Stimulated activated CD8-positive, alpha-beta memory T cell treated with anti-CD3 and anti-CD28 coated beads, Interleukin-15, amount 100 ng/mL, for 1 hour (primary cell): ENCODE results near the gene UNC13D.
A peak's percentile ranks its signal among the peaks of the same experiment; 100 is the strongest.
"Not testable (repeated sequence)": the region's sequence is repeated elsewhere in the genome, so short reads cannot be mapped to it uniquely, and the experiment has no call there.

Experiments
- DNase-seq: peaks from one replicate; pipeline ENCODE4 v3.0.0-alpha.2; 2020; ENCODE audit warnings: low read depth

UNC13D gene

DNA sequence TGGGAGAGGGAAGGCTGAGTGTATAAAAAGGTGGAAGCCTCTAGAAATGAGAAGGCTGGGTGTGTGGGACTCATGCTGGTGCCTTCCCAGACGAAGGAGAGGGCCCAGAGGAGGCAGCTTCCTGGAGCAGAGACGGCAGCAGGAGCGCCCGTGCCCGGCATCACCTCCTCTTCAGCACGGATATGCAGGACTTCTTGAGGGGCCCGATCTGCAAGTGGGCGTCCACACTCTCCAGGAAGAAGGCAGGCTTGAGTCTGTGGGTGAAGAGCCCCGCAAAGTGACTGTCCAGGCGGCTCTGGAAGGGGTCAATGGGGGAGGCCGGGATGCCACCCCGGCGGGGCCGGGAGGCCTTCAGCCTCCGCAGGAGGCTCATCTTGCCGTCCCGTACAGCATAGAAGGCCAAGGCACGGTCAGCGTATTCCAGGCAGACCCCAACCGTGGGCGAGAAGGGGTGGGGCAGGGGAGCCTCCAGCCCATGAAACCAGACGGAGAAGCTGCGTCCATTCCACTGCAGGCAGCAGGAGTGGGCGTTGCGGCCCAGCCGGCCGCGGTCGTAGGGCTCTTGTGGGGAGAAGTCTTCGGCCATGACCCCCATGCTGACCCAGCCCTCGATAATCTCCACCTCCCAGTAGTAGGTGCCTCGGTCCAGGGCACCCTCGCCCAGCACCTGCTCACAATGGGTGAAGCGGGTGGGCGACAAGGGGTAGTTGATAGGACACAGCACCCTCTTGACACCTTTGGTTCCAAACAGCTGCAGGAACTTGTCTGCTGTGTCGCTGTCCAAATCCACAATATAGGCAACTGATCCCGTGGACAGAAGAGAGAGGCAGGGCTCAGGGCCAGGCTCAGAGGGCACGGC, 30.3 kb upstream of the UNC13D start:
- no peak for DNase-seq

- DNase-seq: no peak
Measured at GRCh38 chr17:75873587-75874322, 29.6 kb upstream of the UNC13D start.

GRCh38 chr17:75872434-75873351, 28.5 kb upstream of the UNC13D start:
- DNase-seq: no peak

DNA sequence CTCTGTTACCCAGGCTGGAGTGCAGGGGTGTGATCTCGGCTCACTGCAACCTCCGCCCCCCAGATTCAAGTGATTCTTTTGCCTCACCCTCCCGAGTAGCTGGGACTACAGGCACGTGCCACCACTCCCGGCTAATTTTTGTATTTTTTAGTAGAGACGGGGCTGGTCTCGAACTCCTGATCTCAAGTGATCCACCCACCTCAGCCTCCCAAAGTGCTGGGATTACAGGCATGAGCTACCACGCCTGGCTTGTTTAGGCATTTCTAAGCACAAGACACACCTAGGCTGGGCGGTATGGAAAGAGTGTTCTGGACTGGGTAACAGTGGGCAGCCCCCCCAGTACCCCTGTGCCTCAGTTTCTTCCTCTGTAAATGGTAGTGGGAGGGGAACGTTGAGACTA, 26.0 kb upstream of the UNC13D start:
- not testable (repeated sequence) for DNase-seq

- no peak for DNase-seq
Measured at GRCh38 chr17:75869282-75870141, 25.3 kb upstream of the UNC13D start.

DNA sequence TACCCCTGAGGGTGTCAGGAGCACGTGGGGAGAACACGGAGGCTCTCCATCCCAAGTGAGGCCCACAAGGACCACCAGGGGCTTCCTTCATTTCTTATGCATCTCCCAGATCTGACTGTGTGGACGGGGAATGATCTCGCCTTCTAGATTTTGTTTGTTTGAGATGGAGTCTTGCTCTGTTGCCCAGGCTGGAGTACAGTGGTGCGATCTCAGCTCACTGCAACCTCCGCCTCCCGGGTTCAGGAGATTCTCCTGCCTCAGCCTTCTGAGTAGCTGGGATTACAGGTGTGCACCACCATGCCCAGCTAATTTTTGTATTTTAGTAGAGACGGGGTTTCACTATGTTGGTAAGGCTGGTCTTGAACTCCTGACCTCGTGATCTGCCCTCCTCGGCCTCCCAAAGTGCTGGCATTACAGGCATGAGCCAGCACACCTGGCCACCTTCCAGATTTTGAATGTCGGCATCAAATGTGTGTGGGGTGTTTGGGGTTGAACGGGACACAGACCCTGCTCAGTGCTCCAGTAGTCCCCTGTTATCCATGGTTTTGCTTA, 24.6 kb upstream of the UNC13D start:
- DNase-seq: not testable (repeated sequence)

- DNase-seq: not testable (repeated sequence)
Measured at GRCh38 chr17:75865404-75866188, 21.4 kb upstream of the UNC13D start.

DNA sequence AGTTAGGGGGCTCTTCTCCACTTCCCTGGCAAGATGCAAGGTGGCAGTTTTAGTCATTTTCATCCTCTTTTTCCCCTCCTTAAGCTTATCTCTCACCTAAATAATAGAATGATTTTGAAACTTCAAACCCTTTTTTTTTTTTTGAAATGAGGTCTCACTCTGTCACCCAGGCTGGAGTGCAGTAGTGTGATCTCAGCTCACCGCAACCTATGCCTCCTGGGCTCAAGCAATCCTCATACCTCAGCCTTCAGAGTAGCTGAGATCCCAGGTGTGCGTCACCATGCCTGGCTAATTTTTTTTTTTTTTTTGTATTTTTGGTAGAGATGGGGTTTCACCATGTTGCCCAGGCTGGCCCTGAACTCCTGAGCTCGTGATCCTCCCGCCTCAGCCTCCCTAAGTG, 20.7 kb upstream of the UNC13D start:
- not testable (repeated sequence) for DNase-seq

GRCh38 chr17:75864448-75864871, 20.3 kb upstream of the UNC13D start:
- no peak for DNase-seq

DNA sequence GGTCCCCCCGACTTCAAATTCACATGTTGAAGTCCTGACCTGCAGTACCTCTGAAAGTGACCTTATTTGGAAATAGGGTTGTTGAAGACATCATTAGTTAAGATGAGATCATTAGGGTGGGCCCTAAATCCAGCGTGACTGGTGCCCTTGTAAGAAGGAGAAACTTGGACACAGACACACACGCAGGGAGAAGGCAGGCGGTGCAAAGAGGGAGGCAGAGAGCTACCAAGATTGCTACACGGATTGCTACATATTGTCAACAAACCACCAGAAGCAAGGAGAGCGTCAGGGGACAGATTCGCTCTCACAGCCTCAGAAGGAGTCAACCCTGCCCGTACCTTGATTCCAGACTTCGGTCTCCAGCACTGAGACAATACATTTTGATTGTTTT, 17.7 kb upstream of the UNC13D start:
- no peak for DNase-seq

DNA sequence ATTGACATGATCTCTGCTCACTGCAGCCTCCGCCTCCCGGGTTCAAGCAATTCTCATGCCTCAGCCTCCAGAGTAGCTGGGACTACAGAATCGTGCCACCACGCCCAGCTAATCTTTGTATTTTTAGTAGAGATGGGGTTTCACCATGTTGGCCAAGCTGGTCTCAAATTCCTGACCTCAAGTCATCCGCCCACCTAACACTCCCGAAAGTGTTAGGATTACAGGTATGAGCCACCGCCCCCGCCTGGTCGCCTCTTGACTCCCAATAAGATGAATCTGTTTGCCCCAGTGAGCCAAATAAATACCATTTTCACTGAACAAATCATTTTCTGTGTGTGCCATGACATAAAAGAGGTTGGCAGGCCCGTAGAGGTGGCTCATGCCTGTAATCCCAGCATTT, 15.2 kb upstream of the UNC13D start:
- not testable (repeated sequence) for DNase-seq

DNA sequence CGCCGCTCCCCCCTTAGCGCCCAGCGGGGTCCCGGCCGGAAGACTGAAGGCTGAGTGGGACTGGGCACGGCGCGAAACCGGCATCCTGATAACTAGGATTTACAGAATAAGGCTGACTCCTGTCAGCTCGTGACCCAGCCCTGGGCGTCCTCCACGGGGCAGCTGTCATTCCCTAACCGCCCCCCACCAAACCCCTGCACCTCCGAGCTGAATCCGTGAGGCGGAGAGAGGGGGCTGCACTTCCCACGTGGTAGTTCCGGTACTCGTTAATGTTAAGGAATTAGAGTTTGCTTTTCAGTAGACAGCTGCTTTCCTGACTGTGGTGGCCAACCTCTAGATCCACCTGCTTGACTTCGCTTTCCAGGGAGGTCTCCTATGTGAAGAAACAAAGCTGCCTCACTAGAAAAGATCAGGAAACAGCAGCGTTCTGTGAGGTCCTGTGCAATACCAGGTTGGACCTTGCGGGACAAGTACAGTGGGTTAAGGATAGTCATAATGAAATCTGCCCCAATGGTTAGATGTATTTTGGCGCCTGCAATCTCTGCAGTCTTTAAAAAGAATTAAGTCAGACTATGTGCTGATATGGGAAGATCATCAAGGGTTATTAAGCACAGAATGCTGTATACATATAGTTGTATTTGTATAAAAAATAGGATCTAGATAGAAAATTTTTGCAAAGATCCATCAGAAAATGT, 12.0 kb upstream of the UNC13D start:
- DNase-seq: no peak

DNA sequence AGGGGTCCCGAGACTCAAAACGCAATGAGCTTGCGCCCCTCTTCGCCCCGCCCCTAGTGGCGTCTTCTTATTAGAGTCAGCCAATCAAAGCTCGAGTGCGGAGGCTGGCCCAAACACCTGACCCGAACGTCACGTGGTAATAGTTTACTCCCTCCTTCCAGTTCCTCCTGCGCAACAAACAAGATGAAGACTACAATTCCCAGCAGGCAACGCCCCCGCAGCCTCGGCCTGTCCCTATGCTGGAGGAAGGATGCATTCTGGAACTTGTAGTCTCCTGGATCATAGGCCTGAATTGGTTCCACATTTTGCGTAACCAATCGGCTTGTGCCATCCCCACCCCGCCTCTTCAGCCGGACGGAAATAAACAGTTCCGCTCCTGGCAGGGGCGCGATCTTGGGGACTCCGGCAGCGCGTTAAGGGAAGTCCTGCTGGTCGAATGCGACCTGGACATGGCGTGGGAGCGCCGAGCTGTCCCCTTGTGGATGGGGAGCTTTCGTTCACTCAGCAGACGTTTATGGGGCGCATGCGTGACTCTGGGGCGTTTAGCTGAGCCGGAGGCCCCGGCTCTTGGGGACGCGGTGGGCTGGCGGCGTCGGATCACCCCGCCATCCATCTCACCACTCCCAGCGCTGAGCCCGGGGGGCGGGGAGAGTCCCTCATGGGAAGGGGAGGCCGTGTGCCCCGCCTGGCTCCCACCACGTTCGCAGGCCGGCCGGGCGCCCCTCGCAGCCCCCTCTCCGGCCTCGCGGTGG, 11.3 kb upstream of the UNC13D start, which contains the start of gene WBP2:
WBP2 (minus strand) TSS at position 26 of the 752 bp plus-strand sequence. CDS start 38 bp downstream, outside the sequence.
- peak; percentile 90 for DNase-seq

GRCh38 chr17:75854881-75855309, 10.7 kb upstream of the UNC13D start:
- DNase-seq: no peak

DNA sequence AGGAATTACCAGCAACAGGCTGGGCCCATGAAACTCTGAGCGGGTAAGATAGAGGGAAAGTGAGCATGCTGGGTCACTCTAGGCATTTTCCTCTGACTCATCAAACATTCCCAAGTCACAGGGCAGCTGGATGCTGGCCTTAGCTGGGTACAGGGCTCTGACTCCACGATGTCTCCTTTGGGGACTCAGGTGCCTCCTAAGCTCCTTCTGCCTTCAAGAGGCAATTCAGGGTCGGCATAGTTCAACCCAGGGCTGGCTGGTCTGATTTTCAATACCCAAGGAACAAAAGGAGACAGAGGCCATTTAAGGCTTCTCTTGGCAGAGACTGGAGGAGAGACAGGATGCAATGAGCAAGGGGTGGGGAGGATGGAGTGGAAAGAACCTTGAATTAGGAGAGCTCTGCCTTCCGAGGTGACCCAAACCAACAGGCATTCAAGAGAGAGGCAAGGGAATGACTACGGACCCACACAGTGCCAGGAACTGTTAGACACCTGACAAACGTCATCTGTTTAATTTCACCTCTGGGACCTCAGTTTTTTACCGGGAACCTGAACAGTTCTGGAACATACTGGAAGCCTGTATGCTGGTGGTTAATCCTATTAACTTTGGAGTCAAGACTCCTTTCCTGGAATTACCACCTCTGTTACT, 10.0 kb upstream of the UNC13D start:
- DNase-seq: no peak

- DNase-seq: no peak
Measured at GRCh38 chr17:75853433-75853832, 9.2 kb upstream of the UNC13D start.

DNA sequence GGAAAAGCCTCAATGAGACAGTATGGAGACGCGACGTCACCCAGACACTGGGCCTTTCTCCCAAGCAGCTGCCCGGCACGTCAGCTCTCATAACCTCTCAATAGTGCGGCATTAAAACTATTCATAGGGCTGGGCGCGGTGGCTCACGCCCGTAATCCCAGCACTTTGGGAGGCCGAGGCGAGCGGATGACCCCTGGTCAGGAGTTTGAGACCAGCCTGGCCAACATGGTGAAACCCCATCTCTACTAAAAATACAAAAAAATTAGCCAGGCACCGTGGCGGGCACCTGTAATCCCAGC, 7.4 kb upstream of the UNC13D start:
- not testable (repeated sequence) for DNase-seq
